SK-N-SH (cell line): ENCODE measurements around the gene PPP1CA. TPM values are rescaled to one million over a fixed set of nuclear protein-coding genes. Genes with fewer than 3 reads are reported as not detected.

ENCODE experiments used
- CTCF ChIA-PET: fragments of 300-600, 350-600 bp; formaldehyde crosslinking; extraction: SDS; loops from one replicate; lab custom pipeline; 2021; lab: Yijun Ruan, JAX
- POLR2A ChIA-PET: fragments of 350-600 bp; sonication (Branson Sonifier 250); formaldehyde crosslinking; extraction: SDS; loops from one replicate; lab custom pipeline; 2020; ENCODE audit warnings: antibody characterized with exemption, inconsistent platforms; lab: Yijun Ruan, JAX
- DNase-seq: peaks from one replicate; pipeline ENCODE4 v3.0.0; 2012
- H2AFZ ChIP-seq: fragments of 200-600 bp; sonication (generic); 2 replicates; pipeline ENCODE4 v1.8.1; 2016; ENCODE audit warnings: antibody characterized with exemption, mild to moderate bottlenecking, low read depth
- H3F3A ChIP-seq: fragments of 200-600 bp; sonication (generic); replicated peaks from 2 replicates; pipeline ENCODE3; 2016; ENCODE audit warnings: antibody characterized with exemption, mild to moderate bottlenecking; ENCODE audit not compliant: insufficient read depth
- H3K27ac ChIP-seq, 2 experiments: fragments of 200-500 bp in 1 of 2; fragments of 200-600 bp in 1 of 2; sonication (Bioruptor generic) in 1 of 2; sonication (generic), shearing (Covaris generic) in 1 of 2; 2 replicates each; pipeline versions ENCODE4 v1.5.1 to v1.6.1; 2014 to 2016; ENCODE audit warnings: low read depth in 2 of 2, inconsistent platforms in 1 of 2, low read length in 1 of 2, mild to moderate bottlenecking in 1 of 2, mixed read lengths in 1 of 2
- H3K27me3 ChIP-seq: fragments of 200-600 bp; sonication (generic), shearing (Covaris generic); 2 replicates; pipeline ENCODE4 v1.6.1; 2016; ENCODE audit warnings: mixed run types; ENCODE audit not compliant: insufficient read depth
- H3K36me3 ChIP-seq, 2 experiments: fragments of 200-500 bp in 1 of 2; fragments of 200-600 bp in 1 of 2; sonication (Bioruptor generic) in 1 of 2; sonication (generic) in 1 of 2; replicated peaks in 1 of 2; 2 replicates each; pipeline versions ENCODE3 to v1.5.1; 2014 to 2016; ENCODE audit warnings: low read length in 1 of 2, mild to moderate bottlenecking in 1 of 2; ENCODE audit not compliant: insufficient read depth in 2 of 2, control insufficient read depth in 1 of 2
- H3K4me1 ChIP-seq, 2 experiments: fragments of 200-500 bp in 1 of 2; fragments of 200-600 bp in 1 of 2; sonication (Bioruptor generic) in 1 of 2; sonication (generic), shearing (Covaris generic) in 1 of 2; 2 replicates each; pipeline versions ENCODE4 v1.5.1 to v1.6.1; 2014 to 2016; ENCODE audit warnings: low read depth in 1 of 2, low read length in 1 of 2, mixed run types in 1 of 2; ENCODE audit not compliant: insufficient read depth in 2 of 2, control insufficient read depth in 1 of 2
- H3K4me2 ChIP-seq: fragments of 200-600 bp; sonication (generic), shearing (Covaris generic); 2 replicates; pipeline ENCODE4 v1.6.1; 2017; ENCODE audit warnings: mixed run types
- H3K4me3 ChIP-seq, 2 experiments: fragments of 200-500 bp in 1 of 2; fragments of 200-600 bp in 1 of 2; sonication (Bioruptor generic) in 1 of 2; sonication (generic), shearing (Covaris generic) in 1 of 2; 2 replicates each; pipeline versions ENCODE4 v1.5.1 to v1.8.1; 2014 to 2016; ENCODE audit warnings: low read depth in 2 of 2, inconsistent platforms in 1 of 2, low read length in 1 of 2, mild to moderate bottlenecking in 1 of 2, mixed read lengths in 1 of 2, moderate library complexity in 1 of 2
- H3K79me2 ChIP-seq: fragments of 200-600 bp; sonication (generic); 2 replicates; pipeline ENCODE4 v1.8.1; 2017; ENCODE audit warnings: mild to moderate bottlenecking; ENCODE audit not compliant: insufficient read depth
- H3K9ac ChIP-seq: fragments of 200-600 bp; sonication (generic); 2 replicates; pipeline ENCODE4 v1.6.1; 2017; ENCODE audit warnings: mixed run types
- H3K9me2 ChIP-seq: fragments of 200-600 bp; sonication (generic); 2 replicates; pipeline ENCODE4 v1.6.1; 2017; ENCODE audit warnings: mixed run types
- H3K9me3 ChIP-seq: fragments of 200-600 bp; sonication (generic); 2 replicates; pipeline ENCODE4 v1.6.1; 2017; ENCODE audit warnings: mixed run types, mild to moderate bottlenecking, moderate library complexity
- H4K20me1 ChIP-seq: fragments of 200-600 bp; sonication (generic); 2 replicates; pipeline ENCODE4 v1.6.1; 2017; ENCODE audit warnings: mild to moderate bottlenecking, mixed run types; ENCODE audit not compliant: insufficient read depth
- CTCF ChIP-seq: fragments of 200-600 bp; sonication (generic); IDR thresholded peaks from 2 replicates; pipeline ENCODE4 v1.6.1; 2017; ENCODE audit warnings: antibody characterized with exemption, mild to moderate bottlenecking, moderate library complexity
- EZH2phosphoT487 ChIP-seq: fragments of 200-600 bp; sonication (generic); IDR thresholded peaks from 2 replicates; pipeline ENCODE4 v1.6.1; 2017; ENCODE audit warnings: low read depth, mixed run types, mild to moderate bottlenecking, antibody characterized with exemption, moderate library complexity, borderline replicate concordance
- FOSL2 ChIP-seq: IDR thresholded peaks from 2 replicates; pipeline ENCODE4 v1.4.0; 2012; ENCODE audit warnings: low read depth, mild to moderate bottlenecking, moderate library complexity, borderline replicate concordance
- FOXJ3 ChIP-seq: sonication (generic); formaldehyde crosslinking; IDR thresholded peaks from 2 replicates; pipeline ENCODE4 v1.5.1; 2020; ENCODE audit warnings: mild to moderate bottlenecking, missing genetic modification reagents
- GABPA ChIP-seq: IDR thresholded peaks from 2 replicates; pipeline ENCODE4 v1.4.0; 2012; ENCODE audit warnings: low read depth, mild to moderate bottlenecking
- GATA2 ChIP-seq: sonication (generic); formaldehyde crosslinking; IDR thresholded peaks from 2 replicates; pipeline ENCODE4 v1.5.0; 2020; ENCODE audit warnings: mild to moderate bottlenecking, missing genetic modification reagents
- JUND ChIP-seq: IDR thresholded peaks from 2 replicates; pipeline ENCODE4 v1.4.0; 2012
- MEF2A ChIP-seq: IDR thresholded peaks from 2 replicates; pipeline ENCODE4 v1.4.0; 2012; ENCODE audit warnings: low read depth, borderline replicate concordance
- RCOR1 ChIP-seq: fragments of 150-350 bp; IDR thresholded peaks from 2 replicates; pipeline ENCODE4 v1.6.1; 2017; ENCODE audit warnings: antibody characterized with exemption, low read length
- RXRA ChIP-seq: IDR thresholded peaks from 2 replicates; pipeline ENCODE4 v1.4.0; 2012; ENCODE audit warnings: low read depth, mild to moderate bottlenecking, borderline replicate concordance
- SMC3 ChIP-seq: IDR thresholded peaks from 2 replicates; pipeline ENCODE4 v1.6.1; 2012; ENCODE audit warnings: low read depth, low read length, improper control_type of control experiment
- TEAD4 ChIP-seq: IDR thresholded peaks from 2 replicates; pipeline ENCODE4 v1.4.0; 2012; ENCODE audit warnings: mild to moderate bottlenecking, borderline replicate concordance; ENCODE audit not compliant: insufficient read depth
- USF2 ChIP-seq: fragments of 150-350 bp; IDR thresholded peaks from 2 replicates; pipeline ENCODE4 v1.6.1; 2017; ENCODE audit warnings: antibody characterized with exemption, low read length, low read depth, borderline replicate concordance
- WGBS: methylation state at CpG from one replicate; pipeline ENCODE4 v1.1.6; 2017; ENCODE audit warnings: low lambda C conversion rate; 5-methylcytosine and 5-hydroxymethylcytosine counted together
- polyA plus RNA-seq, 3 experiments: library from polyadenylated mRNA; depleted of rRNA; stranded (reverse); fragments of >200 nt; gene quantifications; 2 replicates each; pipeline ENCODE4 v1.2.3, GENCODE V29; 2012
- TF ChIP-seq, protein P1 (sequence below): fragments of 150-350 bp; IDR thresholded peaks from 2 replicates; pipeline ENCODE4 v1.6.1; 2016; ENCODE audit warnings: mild to moderate bottlenecking, low read depth, low read length
- TF ChIP-seq, protein P2 (sequence below): IDR thresholded peaks from 2 replicates; pipeline ENCODE4; 2012

PPP1CA gene
- polyA plus RNA-seq, 1 of the 3 experiments (the other 2 are of a cell fraction): 261 TPM

GRCh38 chr11:67435727-67436458 is 34.2 kb upstream of the PPP1CA start:
- TF ChIP-seq CTCF (no peak), USF2 (no peak), RCOR1 (no peak), EZH2phosphoT487 (no peak), GABPA (no peak), TEAD4 (no peak), GATA2 (no peak), MEF2A (no peak), JUND (no peak), FOXJ3 (CRISPR knock-in tag) (no peak), SMC3 (no peak), FOSL2 (no peak), RXRA (no peak)
- TF ChIP-seq, protein P1, sequence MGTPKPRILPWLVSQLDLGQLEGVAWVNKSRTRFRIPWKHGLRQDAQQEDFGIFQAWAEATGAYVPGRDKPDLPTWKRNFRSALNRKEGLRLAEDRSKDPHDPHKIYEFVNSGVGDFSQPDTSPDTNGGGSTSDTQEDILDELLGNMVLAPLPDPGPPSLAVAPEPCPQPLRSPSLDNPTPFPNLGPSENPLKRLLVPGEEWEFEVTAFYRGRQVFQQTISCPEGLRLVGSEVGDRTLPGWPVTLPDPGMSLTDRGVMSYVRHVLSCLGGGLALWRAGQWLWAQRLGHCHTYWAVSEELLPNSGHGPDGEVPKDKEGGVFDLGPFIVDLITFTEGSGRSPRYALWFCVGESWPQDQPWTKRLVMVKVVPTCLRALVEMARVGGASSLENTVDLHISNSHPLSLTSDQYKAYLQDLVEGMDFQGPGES: no peak
- TF ChIP-seq, protein P2, sequence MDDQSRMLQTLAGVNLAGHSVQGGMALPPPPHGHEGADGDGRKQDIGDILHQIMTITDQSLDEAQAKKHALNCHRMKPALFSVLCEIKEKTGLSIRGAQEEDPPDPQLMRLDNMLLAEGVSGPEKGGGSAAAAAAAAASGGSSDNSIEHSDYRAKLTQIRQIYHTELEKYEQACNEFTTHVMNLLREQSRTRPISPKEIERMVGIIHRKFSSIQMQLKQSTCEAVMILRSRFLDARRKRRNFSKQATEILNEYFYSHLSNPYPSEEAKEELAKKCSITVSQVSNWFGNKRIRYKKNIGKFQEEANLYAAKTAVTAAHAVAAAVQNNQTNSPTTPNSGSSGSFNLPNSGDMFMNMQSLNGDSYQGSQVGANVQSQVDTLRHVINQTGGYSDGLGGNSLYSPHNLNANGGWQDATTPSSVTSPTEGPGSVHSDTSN: no peak
- Histone ChIP-seq H3K36me3 (peaks cover 3 to 54% of the 10 kb centered on the region in 2 experiments), H3K79me2 (peaks cover 3% of the 10 kb centered on the region; the same call in 1 of the 2 replicates), H4K20me1 (no peaks in the 10 kb centered on the region), H3K4me1 (no peaks in the 10 kb centered on the region), H3K9ac (no peak overlapping the region), H2AFZ (no peak overlapping the region), H3K9me3 (no peaks in the 10 kb centered on the region), H3K27me3 (no peaks in the 10 kb centered on the region), H3K9me2 (no peaks in the 10 kb centered on the region), H3K4me2 (no peak overlapping the region), H3K4me3 (no peak overlapping the region), H3F3A (no peaks in the 10 kb centered on the region), H3K27ac (no peak overlapping the region)
- WGBS: 100% methylated on average over 4 of the region's 38 CpGs
- POLR2A ChIA-PET: no interaction called here
- no peak for DNase-seq
- CTCF ChIA-PET: no interaction called here
